NCI-H748 (cell line): Measurements from ENCODE around the gene MICALL1.
"Not testable (repeated sequence)": the region's sequence is repeated elsewhere in the genome, so short reads cannot be mapped to it uniquely, and the experiment has no call there.

Experiments
- DNase-seq: peaks from one replicate; lab custom pipeline; 2025; ENCODE audit not compliant: unreplicated experiment; lab: John Stamatoyannopoulos, UW

The MICALL1 gene

GRCh38 chr22:37957232-37957631 is 51.1 kb downstream of the MICALL1 start:
- DNase-seq: no peak

- no peak for DNase-seq
Measured at GRCh38 chr22:37959231-37959825, 53.2 kb downstream of the MICALL1 start.

GRCh38 chr22:37961062-37961461 is 55.0 kb downstream of the MICALL1 start:
- no peak for DNase-seq

DNA sequence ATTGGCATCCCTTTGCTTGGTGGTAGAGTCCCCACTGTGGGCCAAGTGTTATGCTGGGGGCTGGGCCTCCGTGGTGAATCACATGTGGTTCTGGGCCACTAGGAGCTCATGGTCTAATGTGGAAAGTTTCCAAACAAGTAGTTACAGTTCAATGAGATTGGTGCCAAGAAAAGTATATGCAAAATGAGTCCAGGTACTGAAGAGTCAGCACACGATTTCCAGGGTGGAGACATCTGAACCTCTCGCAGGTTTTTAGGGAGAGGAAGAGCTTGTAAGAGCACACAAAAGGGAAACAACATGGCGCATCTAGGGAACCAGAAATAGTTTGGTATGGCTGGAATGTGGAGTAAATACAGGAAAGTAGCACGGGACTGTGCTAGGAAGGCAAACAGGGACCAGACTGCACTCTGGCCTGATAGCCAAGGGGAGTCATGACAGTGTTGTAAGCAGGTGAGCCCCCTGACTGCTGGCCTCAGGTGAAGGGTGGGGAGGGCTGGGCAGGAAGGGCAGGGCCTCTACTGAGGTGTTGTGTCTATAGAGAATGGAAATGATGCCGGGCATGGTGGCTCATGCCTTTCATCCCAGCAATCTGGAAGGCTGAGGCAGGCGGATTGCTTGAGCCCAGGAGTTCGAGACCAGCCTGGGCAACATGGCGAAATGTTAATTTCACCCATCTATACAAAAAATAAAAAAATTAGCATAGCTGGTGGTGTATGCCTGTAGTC is 60.0 kb downstream of the MICALL1 start:
- no peak for DNase-seq

- DNase-seq: no peak
Measured at GRCh38 chr22:37967147-37967546, 61.0 kb downstream of the MICALL1 start.

GRCh38 chr22:37967637-37968451 is 61.7 kb downstream of the MICALL1 start:
- no peak for DNase-seq

GRCh38 chr22:37968452-37969251 is 62.6 kb downstream of the MICALL1 start:
- no peak for DNase-seq

DNA sequence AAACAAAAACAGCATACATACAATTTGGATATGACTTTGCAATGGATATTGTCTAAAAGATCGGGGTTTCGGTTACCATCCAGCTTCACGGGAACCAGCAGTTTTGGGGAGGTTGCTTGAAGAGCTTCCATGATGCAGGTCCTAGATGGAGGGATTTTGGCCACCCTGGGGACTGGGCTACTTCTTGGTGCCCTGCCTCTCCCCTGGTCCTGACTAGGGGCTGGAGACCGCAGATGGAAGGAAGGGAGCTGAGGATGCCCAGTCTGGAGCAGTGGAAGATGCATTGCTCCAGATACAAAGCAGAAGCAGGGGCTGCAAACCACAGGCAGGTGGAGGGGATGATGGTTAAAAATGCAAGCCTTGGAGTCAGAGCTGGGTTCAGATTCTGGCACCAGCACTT is 64.8 kb downstream of the MICALL1 start:
- DNase-seq: no peak

GRCh38 chr22:37971475-37972434 is 65.7 kb downstream of the MICALL1 start:
- no peak for DNase-seq

DNA sequence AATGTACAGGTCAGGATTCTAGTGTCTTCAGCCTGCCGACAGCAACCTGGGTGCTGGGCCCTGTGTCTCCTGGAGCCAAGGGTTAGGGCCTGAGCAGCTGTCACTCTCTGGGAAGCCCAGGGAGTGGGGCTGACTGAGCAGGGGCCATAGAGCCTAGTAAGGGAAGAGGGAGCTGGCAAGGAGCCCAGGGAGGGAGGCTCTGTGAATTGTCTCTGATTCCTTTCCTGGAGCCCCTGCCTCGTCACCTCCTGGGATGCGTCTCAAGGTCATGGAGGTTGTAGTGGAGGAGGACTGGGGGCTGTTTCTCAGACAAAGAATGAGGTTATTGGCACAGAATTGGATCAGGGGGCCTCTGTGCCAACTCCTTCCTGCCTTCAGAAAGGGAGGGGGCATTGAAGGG is 66.4 kb downstream of the MICALL1 start:
- no peak for DNase-seq

DNA sequence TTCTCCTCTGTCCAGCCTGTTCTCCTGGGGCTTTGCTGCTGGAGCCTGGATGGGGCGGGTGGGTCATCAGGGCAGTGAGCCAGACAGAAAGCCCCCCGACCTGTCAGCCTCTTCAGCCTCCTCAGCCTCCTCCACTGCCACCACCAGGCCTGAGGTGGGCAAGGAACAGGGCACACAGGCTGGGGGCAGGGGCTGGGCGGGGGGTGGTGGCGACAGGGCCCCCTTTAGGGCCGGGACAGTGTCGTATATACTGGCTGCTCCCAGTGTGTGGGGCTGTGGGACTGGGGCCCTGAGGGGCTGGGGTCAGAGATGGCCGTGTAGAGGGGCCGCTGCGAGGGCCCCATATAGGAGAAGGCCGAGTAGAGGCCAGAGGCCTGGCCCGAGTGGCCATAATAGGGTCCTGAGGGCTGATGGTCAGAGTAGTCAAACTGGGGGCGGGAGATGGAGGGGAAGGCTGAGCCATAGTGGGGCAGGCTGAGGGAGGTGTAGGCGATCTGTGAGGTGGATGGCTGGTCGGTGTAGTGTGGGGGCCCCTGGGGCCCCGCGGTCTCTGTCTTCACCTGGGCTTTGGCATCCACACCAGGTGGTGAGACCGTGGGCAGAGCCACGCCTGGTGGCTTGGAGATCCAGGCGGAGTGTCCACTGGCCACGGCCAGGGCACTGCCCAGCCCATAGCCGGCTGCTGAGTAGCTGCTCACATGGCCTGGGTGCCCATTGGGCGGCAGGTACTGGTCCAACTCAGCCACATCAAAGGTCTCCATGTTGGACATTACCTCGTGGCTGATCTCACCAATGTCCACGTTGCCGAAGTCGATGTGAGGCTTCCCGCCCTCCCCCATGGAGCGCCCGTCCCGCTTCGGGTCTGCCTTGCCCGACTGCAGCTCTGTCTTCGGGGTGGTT is 67.4 kb downstream of the MICALL1 start:
- DNase-seq: no peak

GRCh38 chr22:37975153-37975552 is 69.1 kb downstream of the MICALL1 start:
- DNase-seq: no peak

DNA sequence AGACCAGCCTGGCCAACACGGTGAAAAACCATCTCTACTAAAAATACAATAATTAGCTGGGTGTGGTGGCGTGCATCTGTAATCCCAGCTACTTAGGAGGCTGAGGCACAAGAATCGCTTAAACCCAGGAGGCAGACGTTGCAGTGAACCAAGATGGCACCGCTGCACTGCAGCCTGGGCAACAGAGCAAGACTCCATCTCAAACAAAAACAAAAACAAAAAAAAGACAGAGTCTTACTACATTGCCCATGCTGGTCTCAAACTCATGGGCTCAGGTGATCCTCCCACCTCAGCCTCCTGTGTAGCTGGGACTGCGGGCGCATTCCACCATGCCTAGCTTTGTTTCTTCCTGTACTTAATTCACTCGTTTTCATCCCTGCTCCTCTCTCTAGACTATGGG is 69.9 kb downstream of the MICALL1 start:
- not testable (repeated sequence) for DNase-seq

- DNase-seq: no peak
Measured at GRCh38 chr22:37976547-37976946, 70.5 kb downstream of the MICALL1 start.

DNA sequence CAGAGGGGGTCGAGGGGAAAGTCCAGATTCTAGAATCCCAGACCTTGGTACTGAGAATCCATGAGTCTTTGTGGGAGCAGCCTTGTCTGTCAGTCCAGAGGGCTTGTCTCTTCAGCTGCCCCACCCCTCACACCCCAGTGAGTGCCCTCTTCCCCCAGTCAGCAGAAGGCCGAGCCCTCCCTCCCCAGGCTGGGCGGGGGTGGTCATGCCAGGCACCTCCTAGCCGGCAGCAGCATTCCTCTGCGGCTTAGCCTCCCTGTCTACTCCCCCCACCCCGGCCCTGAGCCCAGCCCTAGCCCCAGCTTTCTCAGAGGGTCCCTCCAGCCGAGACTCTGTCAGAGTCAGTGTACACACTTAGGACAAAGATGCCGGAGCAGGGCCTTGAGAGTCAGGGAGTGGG is 73.7 kb downstream of the MICALL1 start:
- no peak for DNase-seq

DNA sequence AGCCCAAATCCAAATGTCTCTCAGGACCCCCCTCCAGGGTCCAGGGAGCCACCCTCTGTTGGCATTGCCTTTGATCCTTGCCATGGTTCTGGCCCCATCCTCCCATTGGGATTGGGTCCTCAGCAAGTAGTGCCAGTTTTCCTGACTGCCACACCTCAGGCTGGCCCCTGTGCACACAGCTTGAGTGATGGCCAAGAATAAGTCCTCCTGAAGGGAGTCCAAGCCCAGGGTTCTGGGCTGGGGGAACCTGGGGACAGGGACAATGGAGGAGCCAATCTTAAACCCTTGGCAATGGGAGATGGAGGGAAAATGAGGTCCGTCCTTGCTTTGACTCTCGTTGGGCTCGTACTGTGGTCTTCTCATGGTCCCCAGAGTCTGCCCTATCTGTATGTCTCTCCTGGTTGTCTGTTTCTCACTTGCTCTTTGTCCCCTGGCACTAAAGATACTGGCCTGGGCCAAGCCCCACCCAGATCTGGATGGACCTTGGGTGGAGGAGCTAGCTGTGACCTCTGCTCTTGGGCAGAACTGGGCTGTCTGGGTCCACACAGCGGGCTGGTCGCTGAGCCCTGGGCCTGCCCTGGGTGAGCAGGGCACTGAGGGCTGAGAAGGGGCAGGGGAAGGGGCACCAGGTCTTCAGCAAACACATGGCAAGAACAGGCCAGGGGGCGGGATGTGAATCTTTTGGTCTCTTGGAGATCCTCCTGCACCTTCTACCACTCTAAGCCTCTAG is 75.3 kb downstream of the MICALL1 start:
- no peak for DNase-seq

- DNase-seq: no peak
Measured at GRCh38 chr22:37982151-37982785, 76.2 kb downstream of the MICALL1 start.
